Measurements from ENCODE around the gene TMC8. TPM values are rescaled to one million over a fixed set of nuclear protein-coding genes. Genes with fewer than 3 reads are reported as not detected.

The TMC8 gene
- total and polyA plus RNA-seq, 2 experiments from 2014 or later: 1.2 to 1.3 TPM

DNA sequence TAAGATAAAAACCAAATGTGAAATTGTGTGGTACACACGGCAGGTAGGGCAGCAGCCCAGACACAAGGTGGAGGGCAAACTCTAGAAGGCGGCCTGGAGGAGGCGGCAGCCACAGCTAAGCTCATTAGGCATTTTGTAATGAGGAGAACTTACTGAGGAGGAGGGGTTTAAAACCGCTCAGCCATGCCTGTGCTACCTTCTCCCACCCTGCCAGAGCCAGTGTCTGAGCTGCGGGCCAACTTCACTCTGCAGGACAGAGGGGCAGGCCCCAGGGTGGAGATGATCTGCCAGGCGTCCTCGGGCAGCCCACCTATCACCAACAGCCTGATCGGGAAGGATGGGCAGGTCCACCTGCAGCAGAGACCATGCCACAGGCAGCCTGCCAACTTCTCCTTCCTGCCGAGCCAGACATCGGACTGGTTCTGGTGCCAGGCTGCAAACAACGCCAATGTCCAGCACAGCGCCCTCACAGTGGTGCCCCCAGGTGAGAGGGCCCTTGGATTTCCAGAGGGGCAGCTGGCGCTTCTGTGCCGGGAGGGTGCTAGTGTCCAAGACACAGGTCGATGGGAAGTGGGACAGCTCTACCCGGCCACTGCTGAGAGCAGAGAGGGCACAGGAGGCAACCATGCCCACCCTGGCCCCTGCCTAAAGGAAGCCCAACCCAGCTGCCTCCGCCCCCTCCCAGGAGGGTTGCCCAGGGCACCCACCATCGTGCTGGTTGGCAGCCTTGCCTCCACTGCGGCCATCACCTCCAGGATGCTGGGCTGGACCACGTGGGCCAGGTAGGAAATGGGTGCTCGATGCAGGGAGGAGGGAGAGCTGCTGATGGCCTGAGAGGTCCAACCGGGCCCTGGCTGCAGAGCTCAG lies 33.5 kb downstream of the TMC8 start (continued):
- TF ChIP-seq, protein P1, sequence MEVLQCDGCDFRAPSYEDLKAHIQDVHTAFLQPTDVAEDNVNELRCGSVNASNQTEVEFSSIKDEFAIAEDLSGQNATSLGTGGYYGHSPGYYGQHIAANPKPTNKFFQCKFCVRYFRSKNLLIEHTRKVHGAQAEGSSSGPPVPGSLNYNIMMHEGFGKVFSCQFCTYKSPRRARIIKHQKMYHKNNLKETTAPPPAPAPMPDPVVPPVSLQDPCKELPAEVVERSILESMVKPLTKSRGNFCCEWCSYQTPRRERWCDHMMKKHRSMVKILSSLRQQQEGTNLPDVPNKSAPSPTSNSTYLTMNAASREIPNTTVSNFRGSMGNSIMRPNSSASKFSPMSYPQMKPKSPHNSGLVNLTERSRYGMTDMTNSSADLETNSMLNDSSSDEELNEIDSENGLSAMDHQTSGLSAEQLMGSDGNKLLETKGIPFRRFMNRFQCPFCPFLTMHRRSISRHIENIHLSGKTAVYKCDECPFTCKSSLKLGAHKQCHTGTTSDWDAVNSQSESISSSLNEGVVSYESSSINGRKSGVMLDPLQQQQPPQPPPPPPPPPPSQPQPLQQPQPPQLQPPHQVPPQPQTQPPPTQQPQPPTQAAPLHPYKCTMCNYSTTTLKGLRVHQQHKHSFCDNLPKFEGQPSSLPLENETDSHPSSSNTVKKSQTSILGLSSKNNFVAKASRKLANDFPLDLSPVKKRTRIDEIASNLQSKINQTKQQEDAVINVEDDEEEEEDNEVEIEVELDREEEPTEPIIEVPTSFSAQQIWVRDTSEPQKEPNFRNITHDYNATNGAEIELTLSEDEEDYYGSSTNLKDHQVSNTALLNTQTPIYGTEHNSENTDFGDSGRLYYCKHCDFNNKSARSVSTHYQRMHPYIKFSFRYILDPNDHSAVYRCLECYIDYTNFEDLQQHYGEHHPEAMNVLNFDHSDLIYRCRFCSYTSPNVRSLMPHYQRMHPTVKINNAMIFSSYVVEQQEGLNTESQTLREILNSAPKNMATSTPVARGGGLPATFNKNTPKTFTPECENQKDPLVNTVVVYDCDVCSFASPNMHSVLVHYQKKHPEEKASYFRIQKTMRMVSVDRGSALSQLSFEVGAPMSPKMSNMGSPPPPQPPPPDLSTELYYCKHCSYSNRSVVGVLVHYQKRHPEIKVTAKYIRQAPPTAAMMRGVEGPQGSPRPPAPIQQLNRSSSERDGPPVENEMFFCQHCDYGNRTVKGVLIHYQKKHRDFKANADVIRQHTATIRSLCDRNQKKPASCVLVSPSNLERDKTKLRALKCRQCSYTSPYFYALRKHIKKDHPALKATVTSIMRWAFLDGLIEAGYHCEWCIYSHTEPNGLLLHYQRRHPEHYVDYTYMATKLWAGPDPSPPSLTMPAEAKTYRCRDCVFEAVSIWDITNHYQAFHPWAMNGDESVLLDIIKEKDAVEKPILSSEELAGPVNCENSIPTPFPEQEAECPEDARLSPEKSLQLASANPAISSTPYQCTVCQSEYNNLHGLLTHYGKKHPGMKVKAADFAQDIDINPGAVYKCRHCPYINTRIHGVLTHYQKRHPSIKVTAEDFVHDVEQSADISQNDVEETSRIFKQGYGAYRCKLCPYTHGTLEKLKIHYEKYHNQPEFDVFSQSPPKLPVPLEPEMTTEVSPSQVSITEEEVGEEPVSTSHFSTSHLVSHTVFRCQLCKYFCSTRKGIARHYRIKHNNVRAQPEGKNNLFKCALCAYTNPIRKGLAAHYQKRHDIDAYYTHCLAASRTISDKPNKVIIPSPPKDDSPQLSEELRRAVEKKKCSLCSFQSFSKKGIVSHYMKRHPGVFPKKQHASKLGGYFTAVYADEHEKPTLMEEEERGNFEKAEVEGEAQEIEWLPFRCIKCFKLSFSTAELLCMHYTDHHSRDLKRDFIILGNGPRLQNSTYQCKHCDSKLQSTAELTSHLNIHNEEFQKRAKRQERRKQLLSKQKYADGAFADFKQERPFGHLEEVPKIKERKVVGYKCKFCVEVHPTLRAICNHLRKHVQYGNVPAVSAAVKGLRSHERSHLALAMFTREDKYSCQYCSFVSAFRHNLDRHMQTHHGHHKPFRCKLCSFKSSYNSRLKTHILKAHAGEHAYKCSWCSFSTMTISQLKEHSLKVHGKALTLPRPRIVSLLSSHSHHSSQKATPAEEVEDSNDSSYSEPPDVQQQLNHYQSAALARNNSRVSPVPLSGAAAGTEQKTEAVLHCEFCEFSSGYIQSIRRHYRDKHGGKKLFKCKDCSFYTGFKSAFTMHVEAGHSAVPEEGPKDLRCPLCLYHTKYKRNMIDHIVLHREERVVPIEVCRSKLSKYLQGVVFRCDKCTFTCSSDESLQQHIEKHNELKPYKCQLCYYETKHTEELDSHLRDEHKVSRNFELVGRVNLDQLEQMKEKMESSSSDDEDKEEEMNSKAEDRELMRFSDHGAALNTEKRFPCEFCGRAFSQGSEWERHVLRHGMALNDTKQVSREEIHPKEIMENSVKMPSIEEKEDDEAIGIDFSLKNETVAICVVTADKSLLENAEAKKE (CRISPR knock-in tag; IDR thresholded peaks at IDR 0.05): no peak
- TF ChIP-seq CREB1 (CRISPR knock-in tag; IDR thresholded peaks at IDR 0.05; ENCODE audit: low read depth): no peak
- TF ChIP-seq STAT1 (IDR thresholded peaks at IDR 0.05; ENCODE audit: unreplicated experiment): no peak

DNA sequence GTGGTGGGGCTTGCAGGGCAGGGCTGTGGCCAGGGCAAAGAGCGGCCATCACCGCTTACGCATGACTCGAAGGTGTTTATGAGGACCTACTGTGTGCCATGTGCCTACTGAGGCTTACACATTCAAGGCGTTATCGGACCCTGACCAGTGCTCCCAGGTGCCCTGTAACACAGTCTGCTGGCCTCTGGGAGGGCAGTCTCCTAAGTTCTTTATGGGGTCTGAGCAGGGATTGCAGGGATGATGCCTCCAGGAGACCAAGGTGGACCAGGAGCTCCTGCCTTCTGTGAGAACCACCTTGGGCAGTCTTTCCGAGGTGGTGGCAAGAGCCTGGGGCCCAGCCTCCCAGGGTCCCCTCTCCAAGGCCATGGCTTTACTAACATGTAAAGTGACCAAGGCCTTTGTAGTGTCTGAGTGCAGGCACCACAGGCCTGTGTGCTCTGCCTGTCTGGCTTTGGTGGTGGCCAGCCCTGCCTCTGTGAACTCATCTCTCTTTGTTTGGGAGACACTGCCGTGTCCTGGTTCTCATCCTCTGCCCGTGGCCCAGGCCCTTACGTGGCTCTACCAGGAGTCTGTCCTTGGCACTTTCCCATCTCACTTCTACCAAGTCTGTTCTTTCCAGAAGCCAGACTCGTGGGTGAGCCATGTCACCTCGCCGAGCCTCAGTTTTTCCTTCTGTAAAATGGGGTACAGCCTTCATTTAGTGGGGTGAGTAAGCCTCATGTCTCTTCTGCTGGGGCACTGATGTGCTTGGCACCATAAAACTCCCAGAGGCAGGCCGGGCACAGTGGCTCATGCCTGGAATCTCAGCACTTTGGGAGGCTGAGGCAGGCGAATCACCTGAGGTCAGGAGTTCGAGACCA lies 34.4 kb downstream of the TMC8 start:
- Histone ChIP-seq H3K4me3 (no peak overlapping the region), H3K4me2 (no peak overlapping the region), H3K27me3 (ENCODE audit: insufficient read depth) (no peaks in the 10 kb centered on the region), H3K27ac (ENCODE audit: low read depth) (no peak overlapping the region), H3K79me2 (replicated peaks; ENCODE audit: insufficient read depth) (no peaks in the 10 kb centered on the region), H4K20me1 (replicated peaks; ENCODE audit: insufficient read depth) (no peaks in the 10 kb centered on the region; the same call in 1 of the 2 replicates), H3K4me1 (ENCODE audit: insufficient read depth) (peaks cover 5% of the 10 kb centered on the region; the same call in 1 of the 2 replicates), H3K36me3 (ENCODE audit: insufficient read depth) (no peaks in the 10 kb centered on the region), H3K9me2 (ENCODE audit: insufficient read depth) (no peaks in the 10 kb centered on the region), H3F3A (replicated peaks; ENCODE audit: low read depth) (0 out of 2 replicates have a peak, but pooled peaks cover 4% of the 10 kb centered on the region), H2AFZ (no peak overlapping the region)
- ATAC-seq (no peak), DNase-seq (ENCODE audit: low spot score) (no peak)
- Mint-ChIP-seq H3K4me3 (no peak overlapping the region; the same call in 2 of the 3 replicates), H3K4me1 (peaks cover 5% of the 10 kb centered on the region), H3K9me3 (no peaks in the 10 kb centered on the region), H3K27me3 (ENCODE audit: insufficient read depth, low read depth, poor library complexity) (peaks cover 16% of the 10 kb centered on the region), H3K27ac (no peak overlapping the region), H3K36me3 (ENCODE audit: low read depth) (no peaks in the 10 kb centered on the region)
- TF ChIP-seq POLR2AphosphoS5 (IDR thresholded peaks at IDR 0.05; ENCODE audit: low read depth) (no peak), NANOG (IDR thresholded peaks at IDR 0.05; ENCODE audit: borderline replicate concordance) (no peak), STAT1 (IDR thresholded peaks at IDR 0.05; ENCODE audit: unreplicated experiment) (no peak), ZNF114 (CRISPR knock-in tag; IDR thresholded peaks at IDR 0.05) (no peak), ZNF331 (CRISPR knock-in tag; IDR thresholded peaks at IDR 0.05; ENCODE audit: low read depth) (no peak)
- TF ChIP-seq, protein P1 (CRISPR knock-in tag; IDR thresholded peaks at IDR 0.05): no peak

All from GM23338 (cell line).